Adrenal gland (tissue), 12 donors: ENCODE data around the gene CORO6. TPM values are rescaled to one million over a fixed set of nuclear protein-coding genes. Genes with fewer than 3 reads are reported as not detected.
A peak's percentile ranks its signal among the peaks of the same experiment; 100 is the strongest.

Experiments used
- DNase-seq, 7 donors: peaks; one replicate each; pipeline ENCODE4 v3.0.0-alpha.2; 2019 to 2020
- H3K27ac ChIP-seq, 5 donors: fragments of 200-600 bp; sonication (generic) in 4 of 5; 1 replicate in 3 of 5; 2 replicates in 2 of 5; pipeline versions ENCODE4 v1.5.1 to v1.8.0; 2016 to 2020; ENCODE audit warnings: mild to moderate bottlenecking in 1 of 5
- H3K27me3 ChIP-seq: fragments of 200-600 bp; 2 replicates; pipeline ENCODE4 v1.8.0; 2021
- H3K36me3 ChIP-seq, 2 donors: fragments of 200-600 bp; replicated peaks in 1 of 2; 1 replicate in 1 of 2; 2 replicates in 1 of 2; pipeline versions ENCODE4 v1.5.1 to v1.8.0; 2018 to 2022
- H3K4me1 ChIP-seq, 2 donors: fragments of 200-600 bp; replicated peaks in 1 of 2; 1 replicate in 1 of 2; 2 replicates in 1 of 2; pipeline versions ENCODE4 v1.5.1 to v1.8.0; 2018 to 2021
- H3K4me3 ChIP-seq, 4 donors: fragments of 200-600 bp; sonication (generic) in 3 of 4; one replicate each; pipeline ENCODE4 v1.5.1; 2016 to 2018
- H3K9me3 ChIP-seq, 3 donors: fragments of 200-600 bp; sonication (generic) in 1 of 3; replicated peaks in 1 of 3; 1 replicate in 2 of 3; 2 replicates in 1 of 3; pipeline versions ENCODE4 v1.5.1 to v1.8.0; 2016 to 2021
- CTCF ChIP-seq, 6 experiments: fragments of 450-650 bp in 4 of 6; fragments of 200-600 bp in 2 of 6; sonication (generic) in 1 of 6; IDR thresholded peaks; 1 replicate in 5 of 6; 2 replicates in 1 of 6; pipeline versions ENCODE4 v1.5.1 to v1.8.0; 2016 to 2021; ENCODE audit warnings: antibody characterized with exemption in 6 of 6, mild to moderate bottlenecking in 2 of 6, moderate library complexity in 1 of 6
- POLR2A ChIP-seq, 2 donors: fragments of 450-650 bp; IDR thresholded peaks; one replicate each; pipeline ENCODE4 v1.6.1; 2017; ENCODE audit warnings: antibody characterized with exemption in 2 of 2, mild to moderate bottlenecking in 2 of 2, moderate library complexity in 1 of 2
- WGBS, 4 donors: extraction: QIAGEN DNeasy Blood & Tissue Kit in 2 of 4; methylation state at CpG; one replicate each; pipeline versions ENCODE4 v1.1.5 to v1.1.7; 2013 to 2017; 5-methylcytosine and 5-hydroxymethylcytosine counted together
- intact Hi-C, 2 donors: fragments of 100-400 bp; cut with DNase I; formaldehyde crosslinking; loops; one replicate each; pipeline versions ENCODE4 v1.14.1 to v1.15.0; 2022 to 2023
- polyA plus RNA-seq, 3 donors: library from polyadenylated mRNA; stranded (reverse); fragments of 200-250 nt in 2 of 3; fragments of 350-450 nt in 1 of 3; fragmentation: Illumina TruSeq in 1 of 3; extraction: RNeasy Lipid Tissue Mini Kit (QIAGEN cat#74804) in 1 of 3; gene quantifications; one replicate each; pipeline ENCODE4 v1.2.3, GENCODE V29; 2013 to 2014
- total RNA-seq, 9 donors: library from RNA; depleted of rRNA in 4 of 9; stranded (reverse); fragments of >200 nt in 4 of 9; fragments of 120-200 nt in 1 of 9; fragmentation: NEBNext Ultra II Directional in 1 of 9; extraction: Animal tissue kit (Norgen Biotek cat#: 25700) in 1 of 9; gene quantifications; one replicate each; pipeline versions ENCODE4 v1.1.0 to v1.2.4, GENCODE V29; 2013 to 2023
- donor health status: healthy with polysubstance abuse.
- donor health status: Bipolar disorder and iron deficiency.
- donor health status: DM: yes; HTN: yes; CAD: no.
- donor health status: DM: no; HTN: no; CAD: no.
- donor health status: DM: no; HTN: no; CAD: no.
- donor health status: DM: yes; HTN: yes; CAD: no.

CORO6 gene
- total and polyA plus RNA-seq, 12 donors = 0.44 to 34.0 (median 5.6) TPM

GRCh38 chr17:29620779-29621500, 1.8 kb downstream of the CORO6 start:
- TF ChIP-seq POLR2A (IDR thresholded peaks at IDR 0.05) = no peak
- no peak for TF ChIP-seq CTCF (IDR thresholded peaks at IDR 0.05)
- H3K27me3 ChIP-seq = no peaks in the 10 kb centered on the region
- H3K4me3 ChIP-seq = no peak overlapping the region
- DNase-seq = no peak
- intact Hi-C loops = loop anchor here in 1 of 2 donors (10.0 kb wide), 2 partner anchors 64 to 154 kb away; no protein-coding TSS in a partner anchor
- no peaks in the 10 kb centered on the region for H3K36me3 ChIP-seq
- H3K9me3 ChIP-seq = no peaks in the 10 kb centered on the region
- no peak overlapping the region for H3K27ac ChIP-seq
- peaks cover 15 to 35% of the 10 kb centered on the region in 2 donors for H3K4me1 ChIP-seq
- 89 to 94% (median 93%) methylated on average over 12 of the region's 12 CpGs for WGBS, 4 donors

- intact Hi-C loops = loop anchor here in 1 of 2 donors (10.0 kb wide), 2 partner anchors 65 to 155 kb away; no protein-coding TSS in a partner anchor
- no peak for DNase-seq
- Histone ChIP-seq H3K27me3 (no peaks in the 10 kb centered on the region), H3K27ac (no peak overlapping the region), H3K4me1 (peaks cover 19 to 42% of the 10 kb centered on the region in 2 donors), H3K9me3 (no peaks in the 10 kb centered on the region), H3K36me3 (no peaks in the 10 kb centered on the region), H3K4me3 (no peak overlapping the region)
- TF ChIP-seq POLR2A (IDR thresholded peaks at IDR 0.05) = no peak
- 90 to 100% (median 93%) methylated on average over 3 to 4 of the region's 4 CpGs for WGBS, 4 donors
Measured at GRCh38 chr17:29620271-29620670, 2.4 kb downstream of the CORO6 start.

- H3K36me3 ChIP-seq = no peaks in the 10 kb centered on the region
- TF ChIP-seq POLR2A (IDR thresholded peaks at IDR 0.05) (no peak), CTCF (IDR thresholded peaks at IDR 0.05) (no peak)
- no peaks in the 10 kb centered on the region for H3K27me3 ChIP-seq
- no peak for DNase-seq
- H3K27ac ChIP-seq = no peak overlapping the region
- peaks cover 19 to 50% of the 10 kb centered on the region in 2 donors for H3K4me1 ChIP-seq
- H3K4me3 ChIP-seq = no peak overlapping the region
- intact Hi-C loops = loop anchor here in 1 of 2 donors (5.0 kb wide), 1 partner anchor 37 kb away; no protein-coding TSS in a partner anchor
- H3K9me3 ChIP-seq = no peaks in the 10 kb centered on the region
Measured at GRCh38 chr17:29619251-29619650, 3.5 kb downstream of the CORO6 start.

GRCh38 chr17:29618272-29619065, 4.2 kb downstream of the CORO6 start:
- Histone ChIP-seq H3K27me3 (no peaks in the 10 kb centered on the region), H3K9me3 (no peaks in the 10 kb centered on the region), H3K4me1 (peaks cover 24 to 56% of the 10 kb centered on the region in 2 donors), H3K4me3 (peak overlapping the region in 1 of 4 donors; percentile 50), H3K36me3 (no peaks in the 10 kb centered on the region), H3K27ac (no peak overlapping the region)
- TF ChIP-seq CTCF (IDR thresholded peaks at IDR 0.05) = no peak
- TF ChIP-seq POLR2A (IDR thresholded peaks at IDR 0.05) = no peak
- intact Hi-C loops = loop anchor here in 1 of 2 donors (5.0 kb wide), 1 partner anchor 36 kb away; no protein-coding TSS in a partner anchor
- no peak for DNase-seq
- 42 to 61% (median 47%) methylated on average over 8 to 22 of the region's 22 CpGs for WGBS, 4 donors
